Mucosa of descending colon (tissue), 3 donors: ENCODE results near the gene ZCCHC2. TPM values are rescaled to one million over a fixed set of nuclear protein-coding genes. Genes with fewer than 3 reads are reported as not detected.

ENCODE experiments used
- ATAC-seq: fragments of 200-7000 bp; cut with Tn5 transposase; one replicate; pipeline ENCODE4 v1.9.1; 2020; ENCODE audit warnings: mild to moderate bottlenecking, moderate library complexity
- DNase-seq, 3 donors: peaks; one replicate each; pipeline ENCODE4 v3.0.0-alpha.2; 2020
- H3K36me3 ChIP-seq: fragments of 200-600 bp; one replicate; pipeline ENCODE4 v1.8.0; 2021; ENCODE audit warnings: low read depth, mild to moderate bottlenecking
- H3K4me1 ChIP-seq: fragments of 200-600 bp; one replicate; pipeline ENCODE4 v1.8.0; 2021; ENCODE audit warnings: low read depth, mild to moderate bottlenecking
- H3K4me3 ChIP-seq: fragments of 200-600 bp; one replicate; pipeline ENCODE4 v1.8.0; 2021; ENCODE audit warnings: mild to moderate bottlenecking
- H3K9me3 ChIP-seq: fragments of 200-600 bp; one replicate; pipeline ENCODE4 v1.8.0; 2021; ENCODE audit warnings: mild to moderate bottlenecking
- intact Hi-C, 2 donors: fragments of 100-400 bp; cut with DNase I in 1 of 2; cut with micrococcal nuclease in 1 of 2; formaldehyde crosslinking; loops; one replicate each; pipeline versions ENCODE4 v1.11.0 to v1.11.1; 2022; cut with DNase I, micrococcal nuclease
- total RNA-seq, 3 donors: library from RNA; stranded (reverse); fragmentation: NEBNext Ultra II Directional in 2 of 3; extraction: Animal tissue kit (Norgen Biotek cat#: 25700) in 2 of 3; gene quantifications; one replicate each; pipeline versions ENCODE4 v1.2.1 to v1.2.4, GENCODE V29; 2021 to 2023
- TF ChIP-seq, protein P1 (sequence below): fragments of 200-600 bp; IDR thresholded peaks from one replicate; pipeline ENCODE4 v1.8.0; 2022; ENCODE audit warnings: antibody characterized with exemption, mild to moderate bottlenecking
- donor health status: DM: no; HTN: no; CAD: no; lungs with moderate emphysema.
- donor health status: DM: no; HTN: no; CAD: no.
- donor health status: DM: no; HTN: yes; CAD: no.

Gene ZCCHC2
- total RNA-seq, 3 donors from 2014 or later = 22.2 to 27.5 (median 26.0) TPM

DNA sequence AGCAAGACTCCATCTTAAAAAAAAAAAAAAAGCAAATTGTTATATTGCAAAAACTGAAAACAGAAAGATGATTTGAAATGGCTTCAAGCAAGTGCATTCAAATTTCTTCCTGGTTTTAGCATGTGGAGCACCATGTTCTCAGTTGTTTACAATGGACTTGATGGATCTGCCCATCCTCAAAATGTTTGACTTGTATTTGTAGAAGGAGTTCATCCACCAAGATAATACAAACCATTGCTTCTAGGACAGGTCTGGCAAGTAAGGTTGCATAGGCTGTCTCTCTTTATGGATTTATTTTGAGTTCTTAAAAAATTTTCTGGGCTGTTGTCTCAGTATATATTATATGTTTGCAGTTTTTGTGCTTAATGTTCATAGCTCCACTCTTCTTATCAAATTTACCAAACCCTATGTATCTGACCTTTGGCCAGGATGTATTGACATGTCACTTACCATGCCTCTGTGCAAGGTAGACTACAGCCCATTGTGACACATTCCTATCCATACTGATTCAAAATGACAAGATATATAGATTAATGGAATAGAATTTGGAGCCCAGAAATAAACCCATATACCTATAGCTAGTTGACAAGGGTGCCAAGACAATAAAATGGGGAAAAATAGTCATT lies 21.7 kb upstream of the ZCCHC2 start:
- Histone ChIP-seq H3K4me3 (no peak overlapping the region), H3K4me1 (peaks cover 4% of the 10 kb centered on the region), H3K9me3 (no peaks in the 10 kb centered on the region), H3K36me3 (no peaks in the 10 kb centered on the region)
- DNase-seq = no peak
- no peak for ATAC-seq
- intact Hi-C loops = no loop called here
- TF ChIP-seq, protein P1, sequence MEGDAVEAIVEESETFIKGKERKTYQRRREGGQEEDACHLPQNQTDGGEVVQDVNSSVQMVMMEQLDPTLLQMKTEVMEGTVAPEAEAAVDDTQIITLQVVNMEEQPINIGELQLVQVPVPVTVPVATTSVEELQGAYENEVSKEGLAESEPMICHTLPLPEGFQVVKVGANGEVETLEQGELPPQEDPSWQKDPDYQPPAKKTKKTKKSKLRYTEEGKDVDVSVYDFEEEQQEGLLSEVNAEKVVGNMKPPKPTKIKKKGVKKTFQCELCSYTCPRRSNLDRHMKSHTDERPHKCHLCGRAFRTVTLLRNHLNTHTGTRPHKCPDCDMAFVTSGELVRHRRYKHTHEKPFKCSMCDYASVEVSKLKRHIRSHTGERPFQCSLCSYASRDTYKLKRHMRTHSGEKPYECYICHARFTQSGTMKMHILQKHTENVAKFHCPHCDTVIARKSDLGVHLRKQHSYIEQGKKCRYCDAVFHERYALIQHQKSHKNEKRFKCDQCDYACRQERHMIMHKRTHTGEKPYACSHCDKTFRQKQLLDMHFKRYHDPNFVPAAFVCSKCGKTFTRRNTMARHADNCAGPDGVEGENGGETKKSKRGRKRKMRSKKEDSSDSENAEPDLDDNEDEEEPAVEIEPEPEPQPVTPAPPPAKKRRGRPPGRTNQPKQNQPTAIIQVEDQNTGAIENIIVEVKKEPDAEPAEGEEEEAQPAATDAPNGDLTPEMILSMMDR = no peak

DNA sequence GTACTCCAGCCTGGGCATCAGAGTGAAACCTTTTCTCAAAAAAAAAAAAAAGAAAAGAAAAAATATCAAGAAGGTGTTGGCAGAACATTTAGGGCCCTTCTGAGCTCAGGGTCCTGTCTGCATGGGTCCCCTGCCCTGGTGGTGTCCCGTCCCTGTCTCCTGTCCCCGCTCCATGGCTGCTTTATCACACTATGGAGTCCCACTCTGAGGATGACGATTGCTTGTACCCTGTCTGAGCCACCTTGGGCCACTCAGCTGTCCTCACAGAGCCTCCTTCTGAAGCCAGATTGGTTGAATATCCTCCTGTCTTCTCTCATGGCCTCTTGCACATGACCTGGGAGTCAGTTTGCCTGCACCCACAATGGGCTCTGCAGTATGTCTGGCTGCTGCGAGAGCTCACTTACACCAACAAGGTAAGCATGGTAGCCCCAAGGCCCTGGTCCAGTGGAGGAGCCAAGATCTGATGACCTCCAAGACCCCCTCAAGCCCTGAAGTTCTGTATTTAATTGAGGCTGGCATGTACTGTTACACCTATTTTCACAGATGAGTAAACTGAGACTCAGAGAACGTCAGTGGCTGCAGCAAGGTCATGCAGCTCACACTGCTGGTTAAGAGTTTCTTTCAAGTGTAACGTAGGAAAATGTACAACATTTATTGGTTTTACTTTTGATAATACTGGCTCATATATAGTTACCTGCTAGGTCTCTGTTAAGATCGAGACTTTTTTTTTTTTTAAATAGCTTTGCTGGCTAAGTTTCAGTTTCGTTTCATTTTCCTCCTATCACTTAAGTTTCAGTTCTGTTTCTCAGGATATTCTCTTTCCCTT lies 16.9 kb upstream of the ZCCHC2 start:
- Histone ChIP-seq H3K36me3 (no peaks in the 10 kb centered on the region), H3K9me3 (no peaks in the 10 kb centered on the region), H3K4me1 (peaks cover 4% of the 10 kb centered on the region), H3K4me3 (no peak overlapping the region)
- TF ChIP-seq, protein P1 = no peak
- DNase-seq (no peak), ATAC-seq (peak; percentile 77)
- intact Hi-C loops = no loop called here

DNA sequence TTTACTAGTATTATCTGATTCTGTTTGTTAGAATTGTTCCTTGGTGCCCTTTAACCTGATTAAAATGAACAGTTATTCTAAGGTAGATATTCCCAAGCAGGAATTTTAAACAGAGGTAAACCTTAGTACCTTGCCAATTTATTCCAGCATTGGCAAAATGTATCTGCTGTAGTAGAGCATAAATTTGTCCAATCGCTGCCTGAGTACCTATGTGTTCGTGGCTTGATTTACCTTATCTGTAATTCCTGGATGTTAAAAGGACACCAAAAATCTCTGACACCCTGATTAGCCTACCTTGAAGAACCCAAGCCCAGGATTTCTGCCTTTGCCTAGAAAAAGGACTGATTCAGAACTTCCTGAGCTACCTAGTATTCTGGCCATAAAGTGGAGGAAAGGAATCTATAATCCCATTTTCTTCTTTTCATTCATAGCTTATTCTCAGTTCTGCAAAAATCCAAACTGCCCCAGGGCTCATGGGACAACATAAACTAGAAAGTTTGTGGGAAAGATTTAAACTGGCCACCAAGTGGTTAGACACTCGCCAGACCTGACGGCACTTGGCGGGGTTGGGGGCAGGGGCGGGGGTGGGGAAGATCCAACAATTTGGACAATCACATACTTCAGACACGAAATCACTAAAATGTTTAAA lies 16.2 kb upstream of the ZCCHC2 start:
- intact Hi-C loops = no loop called here
- Histone ChIP-seq H3K9me3 (no peaks in the 10 kb centered on the region), H3K36me3 (no peaks in the 10 kb centered on the region), H3K4me3 (no peak overlapping the region), H3K4me1 (peaks cover 4% of the 10 kb centered on the region)
- TF ChIP-seq, protein P1 = no peak
- ATAC-seq (peak; percentile 40), DNase-seq (no peak)

DNA sequence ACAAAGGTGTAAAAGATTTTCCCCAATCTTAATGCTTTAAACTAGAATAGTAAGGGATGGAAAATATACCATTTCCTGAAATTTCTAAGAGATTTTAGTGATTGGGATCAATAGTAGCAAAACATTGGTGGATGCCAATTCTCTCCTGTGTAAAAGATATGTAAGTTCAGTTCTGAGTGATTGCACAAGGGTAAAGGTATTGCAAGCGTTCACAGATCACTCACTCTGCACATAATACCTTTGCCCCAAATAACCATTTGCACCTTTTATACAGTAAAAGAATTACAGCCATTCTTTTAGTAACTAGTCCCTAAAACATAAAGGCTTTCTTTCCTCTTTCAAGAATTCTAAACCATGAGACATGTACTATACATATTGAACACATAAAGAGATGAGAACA lies 13.0 kb upstream of the ZCCHC2 start:
- TF ChIP-seq, protein P1 = no peak
- intact Hi-C loops = no loop called here
- Histone ChIP-seq H3K9me3 (peaks cover 30% of the 10 kb centered on the region), H3K4me3 (no peak overlapping the region), H3K4me1 (peaks cover 4% of the 10 kb centered on the region), H3K36me3 (no peaks in the 10 kb centered on the region)
- DNase-seq = no peak
- ATAC-seq = no peak

DNA sequence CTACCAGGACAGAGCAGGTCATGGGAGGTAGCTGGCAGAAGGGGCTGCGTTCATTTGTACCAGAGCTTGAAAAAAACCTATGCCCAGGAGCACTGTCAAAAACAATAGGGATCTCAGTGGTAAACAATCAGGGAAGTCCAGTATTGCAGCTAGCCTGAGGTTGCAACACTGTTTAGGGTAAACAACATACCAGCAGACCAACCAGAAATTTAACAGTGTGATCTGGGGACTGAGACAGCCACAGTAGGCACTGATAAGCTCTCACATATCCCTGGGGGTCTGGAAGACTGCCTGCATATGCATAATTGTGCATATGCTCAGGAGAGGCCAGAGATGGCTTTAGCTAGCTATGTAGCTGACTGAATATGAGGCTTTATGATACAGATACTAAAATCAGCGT lies 12.0 kb upstream of the ZCCHC2 start:
- Histone ChIP-seq H3K4me3 (no peak overlapping the region), H3K4me1 (peaks cover 2% of the 10 kb centered on the region), H3K36me3 (no peaks in the 10 kb centered on the region), H3K9me3 (peaks cover 38% of the 10 kb centered on the region)
- intact Hi-C loops = no loop called here
- no peak for ATAC-seq
- TF ChIP-seq, protein P1 = no peak
- DNase-seq = no peak
